ENCODE data around the gene SLC25A21.
"Not testable (repeated sequence)": the region's sequence is repeated elsewhere in the genome, so short reads cannot be mapped to it uniquely, and the experiment has no call there.

SLC25A21 gene

DNA sequence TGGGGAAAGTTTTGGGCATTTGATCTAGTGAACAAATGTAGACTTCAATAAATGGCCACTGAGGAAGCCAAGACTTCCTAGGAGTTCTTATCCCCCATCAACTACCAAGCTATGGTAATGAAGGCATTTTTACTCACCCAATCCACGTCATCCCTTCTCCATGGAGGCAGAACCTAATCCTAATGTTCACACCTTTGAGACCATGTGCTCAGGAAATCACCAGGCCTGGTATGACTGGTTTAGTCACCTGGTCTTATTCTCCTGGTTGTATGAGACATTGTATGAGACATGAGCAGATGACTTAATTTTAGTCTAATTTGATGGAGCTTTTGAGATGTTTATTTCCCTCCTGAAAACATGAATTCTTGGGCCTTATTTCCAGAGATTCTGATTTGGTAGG is 422.2 kb downstream of the SLC25A21 start:
- no peak for DNase-seq

DNA sequence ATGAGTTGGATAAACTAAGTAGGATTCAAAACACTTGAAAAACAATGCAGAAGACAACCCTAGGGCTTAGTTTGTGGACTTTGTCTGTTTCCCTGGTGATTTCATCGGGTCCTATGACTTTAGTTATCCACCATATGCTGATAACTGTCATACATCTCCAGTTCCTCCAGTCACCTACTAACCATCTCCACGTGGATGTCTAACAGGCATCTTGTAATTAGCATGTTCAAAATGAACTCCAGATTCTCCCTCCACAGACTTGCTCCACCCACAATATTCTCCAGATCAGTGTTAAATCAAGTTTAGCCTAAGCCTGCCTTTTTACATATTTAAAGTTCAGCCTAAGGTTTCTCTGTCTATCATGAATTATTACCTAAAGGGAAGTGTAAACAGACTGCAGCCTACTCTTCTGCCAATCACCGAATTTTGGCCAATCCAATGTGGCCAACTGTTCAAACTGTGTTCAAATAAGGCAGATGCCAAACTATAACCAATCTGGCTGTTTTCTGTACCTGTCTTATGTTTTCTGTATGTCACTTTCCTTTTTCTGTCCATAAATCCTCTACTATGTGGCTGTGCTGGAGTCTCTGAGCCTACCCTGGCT is 423.7 kb downstream of the SLC25A21 start:
- DNase-seq: no peak

DNA sequence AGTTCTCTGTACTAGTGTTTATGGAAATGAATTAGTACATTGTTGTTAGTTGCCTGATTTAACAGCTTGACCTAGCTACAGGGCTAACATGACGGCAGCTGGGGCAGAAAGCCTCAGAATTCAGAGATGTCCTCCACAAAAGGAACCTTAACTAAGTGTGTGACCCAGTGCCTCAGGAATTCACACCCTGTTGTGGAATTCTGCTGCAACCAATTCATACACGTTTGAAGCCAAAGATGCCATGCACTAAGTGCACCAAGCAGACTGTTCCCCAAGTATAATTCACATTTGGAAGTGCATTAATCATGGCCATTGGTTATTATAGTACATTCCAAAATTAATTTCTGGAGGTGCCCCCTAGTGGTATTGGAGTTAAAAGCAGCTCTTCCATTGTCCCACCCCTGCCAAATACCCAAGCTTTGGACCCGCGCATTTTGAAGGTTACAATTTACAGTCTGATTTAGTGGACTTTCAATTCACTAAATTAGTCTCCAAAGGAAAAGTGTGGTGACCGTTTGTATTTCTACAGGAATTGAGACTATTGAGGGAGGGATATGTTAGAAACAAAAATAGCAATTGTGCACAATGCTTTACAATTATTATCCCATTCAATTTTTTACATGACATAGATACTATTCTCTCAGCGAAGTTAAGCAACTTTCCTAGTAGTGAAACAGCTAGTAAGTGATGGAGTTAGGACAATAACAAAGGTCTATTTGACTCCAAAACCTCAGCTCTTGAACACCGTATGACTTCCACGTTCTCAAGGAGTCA is 424.8 kb downstream of the SLC25A21 start:
- DNase-seq: no peak

DNA sequence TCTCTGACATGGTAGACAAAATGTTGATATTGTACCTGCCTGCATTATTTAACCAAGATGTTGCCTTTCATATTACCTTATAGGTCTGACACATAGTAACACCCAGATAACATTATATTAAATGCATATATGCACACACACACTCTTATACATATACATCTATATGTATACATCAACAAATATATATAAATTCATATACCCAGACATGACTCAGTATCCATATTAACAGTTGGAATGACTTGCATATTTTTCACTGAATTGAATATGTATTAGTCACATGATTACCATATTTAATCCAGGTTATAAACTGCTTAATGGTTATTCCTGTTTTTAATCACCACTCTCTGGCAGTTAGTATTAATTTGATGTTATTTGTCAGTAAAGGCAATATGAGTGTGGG is 425.5 kb downstream of the SLC25A21 start:
- DNase-seq: no peak

DNA sequence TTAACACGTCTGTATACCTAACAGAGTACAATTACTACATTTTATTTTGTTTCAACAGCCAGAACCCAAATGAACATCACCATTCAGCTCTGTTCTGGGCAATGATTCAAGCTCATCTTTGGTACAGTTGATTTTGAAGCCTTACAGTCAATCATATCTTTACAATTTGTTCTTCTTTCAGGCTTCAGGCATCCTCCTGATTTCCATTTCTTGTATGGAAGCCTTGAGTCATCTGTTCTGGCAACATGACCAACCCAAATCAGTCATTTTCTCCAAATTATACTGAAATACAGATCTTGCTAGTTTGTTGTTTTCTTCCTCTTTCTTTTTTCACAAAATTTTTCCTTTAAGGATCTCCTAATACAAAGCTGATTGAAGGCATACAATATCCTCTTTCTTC is 430.5 kb downstream of the SLC25A21 start:
- no peak for DNase-seq

DNA sequence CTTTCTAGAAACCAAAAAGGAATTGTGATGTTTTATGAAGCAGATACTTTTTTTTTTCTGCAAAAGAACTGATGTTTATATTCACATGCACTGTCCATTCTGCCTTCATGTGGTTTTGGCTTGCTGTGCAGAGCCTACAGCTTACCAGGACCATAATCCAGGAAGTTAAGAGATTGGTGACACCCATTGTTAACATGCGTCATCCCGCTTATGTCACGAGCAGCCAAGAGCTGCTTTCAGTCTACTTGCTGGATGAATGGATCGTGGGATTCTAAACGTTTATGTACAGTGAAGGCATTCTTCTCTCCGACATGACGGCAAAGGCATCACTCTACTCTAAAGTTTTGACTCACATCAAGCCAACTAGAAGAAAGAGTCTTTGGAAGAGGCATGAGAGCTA is 434.1 kb downstream of the SLC25A21 start:
- DNase-seq: no peak

DNA sequence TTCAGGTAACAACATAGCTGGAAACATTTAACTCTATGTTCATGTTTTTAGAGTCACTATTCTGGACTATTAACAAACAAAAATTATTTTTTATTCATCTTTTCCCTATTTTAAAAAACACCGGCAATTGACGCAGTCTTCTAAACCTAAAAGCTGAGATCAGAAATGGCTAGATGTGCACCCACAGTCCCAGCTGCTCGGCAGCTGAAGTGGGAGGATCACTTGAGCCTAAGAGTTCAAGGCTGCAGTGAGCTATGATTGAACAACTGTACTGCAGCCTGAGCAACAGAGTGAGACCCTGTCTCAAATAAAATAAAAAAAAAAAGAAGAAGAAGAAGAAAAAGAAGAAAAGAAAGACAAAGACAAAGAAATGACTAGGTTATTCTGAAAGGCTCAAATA is 446.3 kb downstream of the SLC25A21 start:
- no peak for DNase-seq

DNA sequence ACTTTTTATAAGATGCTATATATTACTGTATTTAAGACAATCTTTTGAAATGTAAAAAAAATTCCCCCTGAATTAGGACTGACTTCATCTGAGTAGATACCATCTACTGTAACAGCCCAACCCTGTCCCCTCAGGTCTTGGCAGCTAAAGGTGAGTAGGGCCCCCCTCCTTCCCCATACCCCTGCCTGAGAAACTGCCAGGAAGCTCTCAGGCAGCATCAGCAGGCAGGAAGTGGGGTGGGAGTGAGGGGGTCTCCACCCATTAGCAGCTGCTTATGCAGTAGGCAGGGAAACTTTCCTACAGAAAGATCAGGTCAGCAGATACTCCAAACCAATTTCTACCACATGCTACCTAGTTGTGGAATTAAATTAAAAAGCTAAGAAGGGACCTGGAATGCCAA is 448.2 kb downstream of the SLC25A21 start:
- DNase-seq: no peak

DNA sequence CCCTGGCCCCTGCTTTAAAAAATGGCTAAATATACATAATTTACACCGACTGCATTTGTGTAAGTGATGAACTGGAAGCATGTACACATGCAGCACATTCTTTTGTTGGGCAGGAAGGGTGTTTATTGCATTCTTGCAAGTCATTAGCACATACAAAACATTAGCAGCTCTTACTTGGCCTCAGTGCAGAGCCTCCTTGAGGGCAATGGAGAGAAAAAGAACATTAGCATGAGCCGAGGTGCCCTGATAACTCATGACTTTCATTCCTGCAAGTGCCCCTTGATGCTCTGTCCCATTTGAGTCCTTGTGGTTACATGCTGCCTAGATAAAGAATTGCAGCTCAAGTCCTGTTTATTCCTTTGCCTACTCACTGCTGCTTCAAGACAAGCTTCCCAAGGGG is 448.9 kb downstream of the SLC25A21 start:
- no peak for DNase-seq

DNA sequence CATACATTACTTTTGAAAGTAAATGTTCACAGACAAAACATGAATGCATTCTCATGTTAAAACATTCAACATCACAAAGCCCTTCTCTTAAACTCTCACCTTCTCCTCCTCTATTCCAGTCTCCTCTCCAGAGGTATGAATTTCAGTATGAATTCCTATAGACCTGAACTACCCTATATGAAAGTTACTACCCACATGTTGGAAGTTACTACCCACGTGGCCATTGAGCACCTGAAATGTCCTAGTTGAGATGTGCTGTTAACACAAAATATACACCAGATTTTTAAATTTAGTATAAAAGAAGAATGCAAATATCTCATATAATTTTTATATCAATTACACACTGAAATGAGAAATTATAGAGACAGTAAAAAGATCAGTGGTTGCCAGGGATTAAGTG is 450.5 kb downstream of the SLC25A21 start:
- no peak for DNase-seq

DNA sequence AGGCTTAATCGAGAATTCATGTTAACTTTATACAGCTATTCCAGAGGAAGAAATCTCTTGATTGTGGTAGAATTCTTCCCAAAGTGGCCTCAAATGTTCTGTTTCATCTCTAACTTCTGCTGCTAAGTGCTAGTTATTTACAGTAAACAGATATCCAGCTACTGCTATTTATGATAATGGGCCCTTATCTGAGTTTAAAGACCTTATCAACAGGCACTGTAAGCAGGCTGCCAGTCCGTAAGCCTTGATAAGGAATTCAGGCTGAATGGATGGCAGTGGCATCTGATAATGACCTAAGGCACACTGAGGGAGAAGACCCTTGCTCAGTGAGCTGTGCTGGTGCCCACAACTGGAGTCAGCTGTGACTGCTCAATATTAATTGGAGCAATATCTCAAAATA is 451.7 kb downstream of the SLC25A21 start:
- DNase-seq: no peak

DNA sequence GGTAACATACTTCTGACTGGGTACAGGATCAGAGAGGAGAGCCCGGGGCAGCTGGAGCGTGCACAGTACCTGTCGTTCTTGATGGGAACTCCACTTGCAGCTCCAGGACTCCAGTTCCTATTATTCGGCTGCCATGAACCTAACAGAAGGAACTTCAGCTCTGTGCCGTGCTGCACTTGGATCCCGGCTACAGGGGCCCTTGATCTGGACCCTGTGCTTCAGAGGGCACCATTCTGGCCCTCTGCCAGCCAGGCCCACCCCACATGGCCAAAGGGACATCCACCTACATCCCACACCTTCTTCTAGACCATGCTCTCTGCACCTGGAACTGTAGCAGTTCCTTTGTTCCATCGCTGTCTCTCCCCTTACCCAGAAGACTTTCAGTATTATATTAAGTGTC is 452.6 kb downstream of the SLC25A21 start:
- DNase-seq: no peak

DNA sequence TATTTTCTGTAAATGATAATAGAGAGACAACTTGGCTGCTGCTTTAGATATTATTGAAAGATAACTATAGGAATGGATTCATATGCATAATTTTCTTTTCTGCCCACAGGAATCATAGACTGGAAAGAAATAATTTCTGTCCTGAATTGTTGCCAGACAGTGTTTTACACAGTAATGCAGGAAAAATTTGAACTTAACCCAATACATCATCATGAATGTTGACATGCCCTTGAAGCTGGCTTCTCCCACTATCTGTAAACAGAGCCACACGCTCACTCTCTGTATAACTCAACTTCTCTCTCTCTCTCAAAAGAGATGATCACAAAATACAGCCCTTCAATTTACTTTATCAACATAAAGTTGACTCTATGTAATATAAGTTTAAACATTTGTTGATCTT is 454.2 kb downstream of the SLC25A21 start:
- DNase-seq: no peak

DNA sequence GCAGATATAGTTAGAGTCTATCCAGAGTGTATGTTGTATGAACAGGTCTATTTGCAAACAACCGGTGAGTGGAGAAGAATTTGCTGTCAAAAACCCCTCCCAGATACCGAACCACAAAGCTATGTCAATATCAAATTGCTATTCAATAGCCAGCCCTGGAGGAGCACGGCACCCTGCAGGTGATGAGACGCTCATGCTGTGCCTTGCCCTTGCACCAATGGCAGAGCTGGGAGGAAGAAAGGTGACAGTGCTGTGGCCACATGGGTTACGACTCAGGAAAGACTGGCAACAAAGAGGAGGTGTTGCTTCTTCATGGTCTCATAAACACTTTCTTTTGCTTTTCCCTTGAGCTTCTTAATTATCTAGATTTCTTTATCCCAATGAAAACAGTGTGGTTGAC is 455.0 kb downstream of the SLC25A21 start:
- no peak for DNase-seq

DNA sequence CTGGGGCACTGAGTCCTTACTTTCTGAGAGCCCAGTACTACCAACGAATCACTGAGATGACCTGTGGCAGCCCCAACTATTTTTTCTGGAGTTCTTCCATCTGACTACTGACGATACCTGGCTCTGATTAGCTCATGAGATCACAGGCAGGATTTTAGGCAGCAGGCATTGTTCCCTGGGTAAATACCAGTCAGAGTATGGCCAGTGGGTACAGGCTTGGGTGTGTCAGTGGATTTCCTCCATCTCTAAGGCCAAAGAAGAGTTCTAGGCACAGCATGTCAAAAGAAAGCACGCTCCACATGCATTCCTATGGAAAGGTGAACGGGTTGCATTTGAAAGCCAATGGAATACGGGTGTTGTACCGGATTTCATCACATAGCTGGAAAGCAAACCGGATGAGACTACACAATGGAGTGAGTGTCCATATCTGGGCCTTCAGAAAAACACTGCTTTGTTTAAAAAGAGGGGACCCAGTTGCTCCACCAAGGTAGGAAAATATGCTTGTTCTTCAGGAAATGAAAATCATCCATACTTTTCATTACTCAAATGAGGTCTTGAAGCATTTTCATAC is 455.7 kb downstream of the SLC25A21 start:
- no peak for DNase-seq

DNA sequence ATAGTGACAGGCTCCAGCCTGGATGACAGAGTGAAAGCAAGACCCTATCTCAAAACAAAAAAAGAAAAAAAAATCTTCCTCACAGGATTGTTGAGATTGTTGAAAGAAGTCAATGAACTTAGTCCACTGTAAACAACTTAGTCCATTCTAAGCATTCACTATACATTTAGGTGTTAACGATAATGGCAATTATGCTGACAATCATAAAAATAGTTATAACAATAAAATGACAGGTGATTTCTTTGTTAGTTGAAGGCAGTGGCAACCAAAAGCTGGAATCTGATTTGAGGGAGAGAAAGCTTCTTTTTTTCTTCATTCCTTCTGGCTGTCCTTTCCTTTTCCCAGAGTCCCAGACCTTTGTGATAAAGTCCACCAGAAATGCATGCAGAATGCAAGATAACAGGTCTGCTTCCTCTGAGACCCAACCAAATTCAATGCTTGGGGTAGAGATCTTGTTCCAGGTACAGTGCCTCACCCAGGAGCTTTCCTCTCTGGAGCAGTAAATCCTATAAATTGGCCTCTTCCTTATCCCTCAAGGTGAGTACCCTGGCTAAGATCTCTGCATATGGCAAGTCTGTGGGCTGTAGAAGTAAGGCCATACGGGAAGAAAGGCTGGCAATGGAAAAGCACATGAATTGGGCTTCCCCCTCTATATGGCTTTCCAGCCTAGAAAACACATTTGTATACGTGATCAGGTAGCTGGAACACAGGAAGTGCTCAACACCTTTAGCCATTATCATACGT is 458.3 kb downstream of the SLC25A21 start:
- no peak for DNase-seq

DNA sequence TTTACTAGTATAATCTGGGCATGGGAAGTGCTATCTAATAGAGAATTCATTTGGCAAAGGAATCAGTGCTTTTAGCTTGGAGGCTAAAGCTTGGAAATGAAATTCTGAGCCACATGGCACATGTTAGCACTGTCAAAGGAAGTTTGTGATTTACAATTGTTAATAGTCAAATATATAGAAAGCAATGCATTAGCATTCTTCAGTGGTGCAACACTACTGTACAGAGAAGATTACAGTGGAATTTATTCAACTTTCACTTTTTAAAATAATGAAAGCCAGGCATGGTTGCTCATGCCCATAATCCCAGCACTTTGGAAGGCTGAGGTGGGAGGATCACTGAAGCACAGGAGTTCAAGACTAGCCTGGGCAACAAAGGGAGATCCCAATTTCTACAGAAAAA is 464.8 kb downstream of the SLC25A21 start:
- no peak for DNase-seq

DNA sequence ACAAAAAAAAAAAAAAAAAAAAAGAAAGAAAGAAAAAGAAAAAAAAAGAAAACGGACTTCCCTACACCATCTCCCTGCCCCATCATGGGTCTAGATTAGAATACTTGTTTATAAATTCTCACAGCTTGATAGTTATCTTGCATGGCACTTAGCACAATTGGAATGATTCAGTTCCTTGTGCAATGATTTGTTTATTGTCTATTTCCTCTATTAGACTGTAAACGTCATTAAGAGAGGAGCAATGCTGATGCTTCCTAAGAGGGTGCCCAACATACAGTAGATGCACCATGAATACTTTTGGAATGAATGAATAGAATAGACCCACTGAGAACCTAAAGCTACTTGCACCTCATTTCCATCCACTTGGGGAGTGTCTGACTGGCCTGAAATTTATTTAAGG is 469.9 kb downstream of the SLC25A21 start:
- DNase-seq: no peak

DNA sequence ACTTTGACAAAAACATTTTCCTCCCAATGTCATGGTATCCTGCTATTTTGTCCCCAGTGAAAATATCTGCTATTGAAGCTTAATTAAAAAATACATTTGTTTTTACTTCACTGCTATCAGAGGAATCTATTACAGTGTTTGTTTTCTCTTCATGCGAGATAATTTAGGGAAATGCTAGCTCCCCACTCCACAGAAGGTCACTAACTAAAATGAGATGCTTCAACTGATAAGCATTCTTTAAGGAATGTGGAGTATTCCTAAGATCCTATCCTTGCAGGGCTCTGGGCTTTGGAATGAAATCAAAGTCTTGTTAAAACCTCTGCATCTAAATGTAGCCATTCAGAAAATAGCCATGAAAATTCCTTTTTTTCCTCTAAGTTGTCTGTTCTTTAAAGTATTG is 471.3 kb downstream of the SLC25A21 start:
- no peak for DNase-seq

DNA sequence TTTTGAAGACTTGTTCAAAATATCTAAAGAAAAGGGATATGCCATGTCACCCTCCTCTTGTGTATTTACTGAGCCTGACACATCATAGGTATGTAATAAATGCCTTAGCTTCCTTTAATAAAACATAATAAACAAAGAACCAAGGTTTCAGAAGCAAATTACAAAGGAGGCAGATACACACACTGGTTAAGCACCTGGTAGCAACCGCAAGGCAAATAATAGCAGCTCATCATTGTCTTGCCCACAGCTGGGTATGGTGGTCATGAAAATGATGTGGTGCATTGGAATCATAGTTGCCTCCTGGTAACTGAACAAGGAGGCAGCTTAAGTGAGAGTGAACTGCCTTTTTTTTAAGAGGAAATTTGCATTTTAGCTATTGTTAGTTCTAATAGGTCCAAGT is 471.8 kb downstream of the SLC25A21 start:
- no peak for DNase-seq

DNA sequence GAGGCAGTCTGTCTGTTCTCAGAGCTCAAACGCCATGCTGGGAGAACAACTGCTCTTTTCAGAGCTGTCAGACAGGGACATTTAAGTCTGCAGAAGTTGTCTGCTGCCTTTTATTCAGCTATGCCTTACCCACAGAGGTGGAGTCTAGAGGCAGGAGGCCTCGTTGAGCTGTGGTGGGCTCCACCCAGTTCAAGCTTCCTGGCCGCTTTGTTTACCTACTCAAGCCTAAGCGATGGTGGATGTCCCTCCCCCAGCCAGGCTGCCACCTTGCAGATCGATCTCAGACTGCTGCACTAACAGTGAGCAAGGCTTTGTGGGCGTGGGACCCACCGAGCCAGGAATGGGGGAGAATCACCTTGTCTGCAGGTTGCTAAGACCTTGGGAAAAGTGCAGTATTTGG is 473.0 kb downstream of the SLC25A21 start:
- DNase-seq: not testable (repeated sequence)

DNA sequence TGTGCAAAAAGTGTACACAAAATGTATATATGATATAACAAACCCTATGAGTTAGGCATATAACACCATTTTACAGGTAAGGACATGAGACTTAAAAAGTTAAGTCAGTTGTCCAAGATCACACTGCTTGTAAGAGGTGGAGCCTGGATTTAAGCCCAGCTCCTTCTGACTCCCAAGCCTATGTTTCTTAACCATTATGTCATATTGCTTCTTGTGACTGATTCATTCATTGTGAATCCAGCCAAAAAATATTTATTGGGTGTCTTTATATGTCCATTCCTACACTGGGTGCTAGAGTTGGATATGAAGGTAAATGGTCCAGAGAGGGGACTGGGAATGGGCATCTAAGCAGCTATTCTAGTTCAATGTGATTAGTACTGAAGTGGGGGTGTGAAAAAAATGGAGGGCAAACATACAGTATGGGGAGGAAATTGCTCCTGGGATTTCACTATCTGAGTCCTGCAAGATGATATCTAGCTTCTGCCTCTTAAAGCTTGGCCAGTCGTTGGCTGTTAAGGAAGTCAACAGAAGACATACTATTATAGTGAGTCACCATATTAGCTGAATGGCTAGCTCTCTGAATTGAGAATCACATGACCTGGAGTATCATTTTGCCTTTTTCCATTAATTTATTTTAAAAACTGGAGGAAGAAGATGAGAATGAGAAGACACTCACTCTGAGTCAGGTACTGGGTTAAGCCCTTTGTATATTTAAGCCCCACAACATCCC is 481.9 kb downstream of the SLC25A21 start:
- no peak for DNase-seq

DNA sequence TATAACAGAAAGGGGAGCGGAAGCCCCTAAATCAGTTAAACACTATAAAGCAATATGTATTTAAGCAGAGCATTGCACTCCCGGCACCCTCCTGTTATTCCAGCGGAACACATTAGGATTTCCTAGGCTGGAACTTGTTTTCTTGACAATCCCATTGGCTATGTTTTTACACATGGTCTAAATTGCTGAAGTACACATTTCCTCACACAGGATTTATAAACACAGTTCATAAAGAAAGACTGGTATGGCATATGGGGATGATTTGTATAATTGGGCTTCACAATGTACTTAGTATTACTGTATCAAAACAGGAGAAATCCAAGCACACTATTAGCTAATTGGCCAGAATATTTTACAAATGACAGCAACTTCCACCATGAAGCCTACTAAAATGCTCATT is 487.5 kb downstream of the SLC25A21 start:
- DNase-seq: peak; percentile 23

Data from eye (tissue), 1 donor.